ENCODE results near the gene RRAS. TPM values are rescaled to one million over a fixed set of nuclear protein-coding genes. Genes with fewer than 3 reads are reported as not detected.

The RRAS gene
- total RNA-seq, result 10 to 100 TPM; 17.2 to 48.0 (median 32.4) TPM

- Histone ChIP-seq H3K4me3 (peak within 1 kb of the TSS; percentile 66 to 87 (median 76)), H3K27ac (peak within 1 kb of the TSS; percentile 85 to 98 (median 96)), H3K36me3 (peaks cover 0 to 6% (median 0%) of the 10 kb centered on the region in 3 donors), H3K27me3 (no peaks in the 10 kb centered on the region), H3K4me1 (peaks cover 0 to 36% (median 0%) of the 10 kb centered on the region in 4 donors), H3K9me3 (no peaks in the 10 kb centered on the region)
- TF ChIP-seq CTCF (IDR thresholded peaks at IDR 0.05), result peak in 1 of 6 experiments; percentile 3
- TF ChIP-seq POLR2A (IDR thresholded peaks at IDR 0.05), result peak; percentile 85 to 96
- peak; percentile 99 to 100 (median 100) for DNase-seq
Observed at GRCh38 chr19:49640113-49640898, at the start of gene RRAS. TSS of gene RRAS (minus strand) at chr19:49640143. CDS start at chr19:49640098, 45 bp downstream.

- peak in 2 of 3 donors; percentile 67 to 73 for DNase-seq
- Histone ChIP-seq H3K36me3 (peaks cover 0 to 37% (median 0%) of the 10 kb centered on the region in 3 donors), H3K9me3 (no peaks in the 10 kb centered on the region)
Observed at GRCh38 chr19:49689133-49690078, 49.5 kb upstream of the RRAS start, which contains the start of gene ADM5. TSS of gene ADM5 (plus strand) at chr19:49689594. CDS start at chr19:49689838, 244 bp downstream.

GRCh38 chr19:49688531-49689132 is 48.7 kb upstream of the RRAS start:
- TF ChIP-seq POLR2A (IDR thresholded peaks at IDR 0.05), result no peak
- no peak for TF ChIP-seq CTCF (IDR thresholded peaks at IDR 0.05)
- Histone ChIP-seq H3K27ac (no peak overlapping the region), H3K27me3 (peaks cover 0 to 15% of the 10 kb centered on the region in 2 donors), H3K4me1 (peaks cover 0 to 29% (median 14%) of the 10 kb centered on the region in 4 donors), H3K9me3 (no peaks in the 10 kb centered on the region), H3K36me3 (peaks cover 0 to 44% (median 0%) of the 10 kb centered on the region in 3 donors), H3K4me3 (peak overlapping the region in 1 of 4 donors; percentile 46)
- DNase-seq, result no peak

More at GRCh38 chr19:49689133-49690078, 49.5 kb upstream of the RRAS start, which contains the start of gene ADM5:
- peak within 1 kb of the TSS; percentile 29 to 47 (median 40) for H3K4me3 ChIP-seq
- H3K27ac ChIP-seq, result peak within 1 kb of the TSS in 3 of 4 donors; percentile 9 to 46 (median 31)
- TF ChIP-seq POLR2A (IDR thresholded peaks at IDR 0.05) (no peak), CTCF (IDR thresholded peaks at IDR 0.05) (peak in 4 of 6 experiments; percentile 35 to 49 (median 46))
- H3K27me3 ChIP-seq, result peaks cover 0 to 15% of the 10 kb centered on the region in 2 donors
- H3K4me1 ChIP-seq, result peaks cover 0 to 29% (median 14%) of the 10 kb centered on the region in 4 donors

GRCh38 chr19:49687566-49688316 is 47.8 kb upstream of the RRAS start:
- H3K27ac ChIP-seq, result no peak overlapping the region

More at GRCh38 chr19:49687566-49688316, 47.8 kb upstream of the RRAS start:
- DNase-seq, result no peak
- Histone ChIP-seq H3K4me3 (no peak overlapping the region), H3K36me3 (peaks cover 0 to 53% (median 0%) of the 10 kb centered on the region in 3 donors), H3K9me3 (no peaks in the 10 kb centered on the region), H3K4me1 (peaks cover 0 to 29% (median 14%) of the 10 kb centered on the region in 4 donors), H3K27me3 (peaks cover 0 to 15% of the 10 kb centered on the region in 2 donors)
- TF ChIP-seq POLR2A (IDR thresholded peaks at IDR 0.05) (no peak), CTCF (IDR thresholded peaks at IDR 0.05) (no peak)

Measured in Peyer's patch (tissue), 4 donors.